WERI-Rb-1 (cell line): ENCODE results near the gene FZD10.

ENCODE experiments used
- DNase-seq: peaks from one replicate; pipeline ENCODE4 v3.0.0-alpha.2; 2020
- H3K27ac ChIP-seq: fragments of 250-450 bp; sonication (Bioruptor Pico); 2 replicates; pipeline ENCODE4 v1.5.1; 2020; ENCODE audit warnings: mild to moderate bottlenecking, moderate library complexity
- H3K27me3 ChIP-seq: fragments of 250-450 bp; sonication (Bioruptor Pico); 2 replicates; pipeline ENCODE4 v1.5.1; 2021; ENCODE audit warnings: mild to moderate bottlenecking, low read depth, moderate library complexity; ENCODE audit not compliant: insufficient read depth, severe bottlenecking
- H3K36me3 ChIP-seq: fragments of 250-450 bp; sonication (Bioruptor Pico); 2 replicates; pipeline ENCODE4 v1.5.1; 2020; ENCODE audit warnings: mild to moderate bottlenecking, moderate library complexity
- H3K4me3 ChIP-seq: 2 replicates; pipeline ENCODE4 v1.5.1; 2011; ENCODE audit warnings: low read depth, mild to moderate bottlenecking, control low read depth, low read length
- H3K9me3 ChIP-seq: fragments of 250-450 bp; sonication (Bioruptor Pico); 2 replicates; pipeline ENCODE4 v1.5.1; 2021; ENCODE audit warnings: mild to moderate bottlenecking, moderate library complexity; ENCODE audit not compliant: severe bottlenecking
- TF ChIP-seq, protein P1 (sequence below): IDR thresholded peaks from 2 replicates; pipeline ENCODE4 v1.5.1; 2011; ENCODE audit warnings: low read depth, mild to moderate bottlenecking, control low read depth, inconsistent platforms, low read length

Gene FZD10

DNA sequence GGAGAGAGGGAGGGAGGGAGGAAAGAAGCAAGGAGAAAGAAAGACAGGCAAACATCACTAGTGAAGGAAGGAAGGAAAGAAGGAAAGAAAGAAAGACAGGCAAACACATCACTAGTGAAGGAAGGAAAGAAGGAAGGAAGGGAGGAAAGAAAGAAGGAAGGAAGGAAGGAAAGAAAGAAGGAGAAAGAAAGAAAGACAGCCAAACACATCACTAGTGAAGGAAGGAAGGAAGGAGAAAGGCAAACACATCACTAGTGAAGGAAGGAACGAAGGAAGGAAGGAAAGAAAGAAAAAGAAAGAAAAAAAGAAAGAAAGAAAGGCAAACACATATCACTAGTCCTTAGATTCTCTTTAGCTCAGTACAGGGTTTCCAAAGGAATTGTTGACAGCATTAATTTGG lies 5.3 kb downstream of the FZD10 start:
- Histone ChIP-seq H3K9me3 (no peaks in the 10 kb centered on the region), H3K27ac (no peak overlapping the region), H3K4me3 (no peak overlapping the region), H3K36me3 (no peaks in the 10 kb centered on the region), H3K27me3 (peaks cover 5% of the 10 kb centered on the region)
- TF ChIP-seq, protein P1, sequence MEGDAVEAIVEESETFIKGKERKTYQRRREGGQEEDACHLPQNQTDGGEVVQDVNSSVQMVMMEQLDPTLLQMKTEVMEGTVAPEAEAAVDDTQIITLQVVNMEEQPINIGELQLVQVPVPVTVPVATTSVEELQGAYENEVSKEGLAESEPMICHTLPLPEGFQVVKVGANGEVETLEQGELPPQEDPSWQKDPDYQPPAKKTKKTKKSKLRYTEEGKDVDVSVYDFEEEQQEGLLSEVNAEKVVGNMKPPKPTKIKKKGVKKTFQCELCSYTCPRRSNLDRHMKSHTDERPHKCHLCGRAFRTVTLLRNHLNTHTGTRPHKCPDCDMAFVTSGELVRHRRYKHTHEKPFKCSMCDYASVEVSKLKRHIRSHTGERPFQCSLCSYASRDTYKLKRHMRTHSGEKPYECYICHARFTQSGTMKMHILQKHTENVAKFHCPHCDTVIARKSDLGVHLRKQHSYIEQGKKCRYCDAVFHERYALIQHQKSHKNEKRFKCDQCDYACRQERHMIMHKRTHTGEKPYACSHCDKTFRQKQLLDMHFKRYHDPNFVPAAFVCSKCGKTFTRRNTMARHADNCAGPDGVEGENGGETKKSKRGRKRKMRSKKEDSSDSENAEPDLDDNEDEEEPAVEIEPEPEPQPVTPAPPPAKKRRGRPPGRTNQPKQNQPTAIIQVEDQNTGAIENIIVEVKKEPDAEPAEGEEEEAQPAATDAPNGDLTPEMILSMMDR: no peak
- DNase-seq: no peak

DNA sequence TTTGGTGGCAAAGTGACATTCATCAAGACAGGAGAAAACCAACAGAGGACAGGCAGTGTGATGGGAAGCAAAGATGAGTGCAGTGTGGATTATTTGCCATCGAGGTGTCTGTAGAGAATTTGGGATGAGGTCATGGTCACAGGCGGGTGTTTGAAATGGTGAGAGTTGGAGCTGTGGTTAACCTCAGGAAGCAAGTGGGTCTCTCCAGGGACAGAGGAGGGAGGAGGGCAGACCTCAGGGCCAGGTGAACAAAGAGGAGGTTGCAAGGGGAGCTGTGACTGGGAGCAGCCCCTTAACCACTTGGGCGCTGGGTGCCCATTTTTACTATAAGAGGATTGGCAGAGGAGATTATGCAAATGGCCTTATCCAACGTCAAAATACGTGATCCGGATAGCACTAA lies 7.0 kb downstream of the FZD10 start:
- Histone ChIP-seq H3K36me3 (no peaks in the 10 kb centered on the region), H3K27ac (no peak overlapping the region), H3K27me3 (no peaks in the 10 kb centered on the region), H3K4me3 (no peak overlapping the region), H3K9me3 (no peaks in the 10 kb centered on the region)
- TF ChIP-seq, protein P1: no peak
- no peak for DNase-seq

GRCh38 chr12:130169924-130170323 lies 7.7 kb downstream of the FZD10 start:
- H3K27ac ChIP-seq: no peak overlapping the region
- H3K36me3 ChIP-seq: no peaks in the 10 kb centered on the region
- H3K4me3 ChIP-seq: no peak overlapping the region
- TF ChIP-seq, protein P1: no peak
- H3K27me3 ChIP-seq: no peaks in the 10 kb centered on the region
- no peak for DNase-seq
- no peaks in the 10 kb centered on the region for H3K9me3 ChIP-seq

GRCh38 chr12:130170611-130171010 lies 8.3 kb downstream of the FZD10 start:
- TF ChIP-seq, protein P1: no peak
- no peak for DNase-seq

DNA sequence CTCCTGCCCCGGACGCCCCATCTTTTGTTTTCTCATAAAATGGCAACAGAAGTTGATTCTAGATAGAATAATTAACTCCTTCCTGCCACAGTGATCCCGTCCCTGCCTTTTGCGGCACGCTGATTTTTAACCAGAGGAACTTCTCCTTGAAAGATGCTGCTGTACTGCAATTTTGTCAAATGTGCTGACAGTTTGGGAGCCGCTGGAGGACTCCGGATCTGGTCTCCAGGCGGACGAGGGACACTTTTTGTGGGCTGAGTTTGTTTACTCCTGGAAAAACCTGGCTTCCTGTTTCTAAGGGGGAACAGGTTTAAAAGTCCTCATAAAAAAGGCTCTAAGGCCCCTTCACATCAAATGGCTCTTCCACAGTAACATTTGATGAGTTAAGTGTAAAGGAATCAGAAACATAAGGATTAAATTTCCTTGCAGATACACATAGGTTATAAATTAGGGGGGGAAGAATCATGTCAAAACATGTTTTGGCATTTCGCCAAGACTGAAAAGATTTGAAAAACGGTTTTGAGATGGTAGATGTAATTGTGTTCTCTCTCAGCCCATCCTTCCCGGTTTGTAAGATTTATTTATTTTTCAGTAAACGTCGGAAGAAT lies 15.5 kb downstream of the FZD10 start:
- H3K9me3 ChIP-seq: peaks cover 3% of the 10 kb centered on the region
- no peak for DNase-seq
- H3K36me3 ChIP-seq: no peaks in the 10 kb centered on the region
- H3K27me3 ChIP-seq: no peaks in the 10 kb centered on the region
- H3K4me3 ChIP-seq: no peak overlapping the region
- TF ChIP-seq, protein P1: no peak
- H3K27ac ChIP-seq: no peak overlapping the region

More at GRCh38 chr12:130170611-130171010, 8.3 kb downstream of the FZD10 start:
- Histone ChIP-seq H3K9me3 (no peaks in the 10 kb centered on the region), H3K4me3 (no peak overlapping the region), H3K27ac (no peak overlapping the region), H3K27me3 (no peaks in the 10 kb centered on the region), H3K36me3 (no peaks in the 10 kb centered on the region)

- TF ChIP-seq, protein P1: no peak
- H3K9me3 ChIP-seq: peaks cover 3% of the 10 kb centered on the region
- no peak overlapping the region for H3K4me3 ChIP-seq
- DNase-seq: no peak
- no peaks in the 10 kb centered on the region for H3K27me3 ChIP-seq
- H3K36me3 ChIP-seq: no peaks in the 10 kb centered on the region
- H3K27ac ChIP-seq: no peak overlapping the region
These were observed 16.0 kb downstream of the FZD10 start for GRCh38 chr12:130178282-130178681.
